ENCODE data around the gene KLHDC10.
"Not testable (repeated sequence)": the region's sequence is repeated elsewhere in the genome, so short reads cannot be mapped to it uniquely, and the experiment has no call there.

The KLHDC10 gene

GRCh38 chr7:130141884-130142653 is 71.7 kb downstream of the KLHDC10 start:
- no peak for TF ChIP-seq CTCF (IDR thresholded peaks at IDR 0.05; ENCODE audit: low read depth, low read length, missing control alignments)
- H3K4me3 ChIP-seq (replicated peaks; ENCODE audit: low read depth, low read length) = peak overlapping the region; percentile 23; the same call in 1 of the 2 replicates
- no peak for DNase-seq (ENCODE audit: extremely low read depth, low read depth)

GRCh38 chr7:130142654-130143333 is 72.5 kb downstream of the KLHDC10 start:
- H3K4me3 ChIP-seq (replicated peaks; ENCODE audit: low read depth, low read length) = no peak overlapping the region
- no peak for TF ChIP-seq CTCF (IDR thresholded peaks at IDR 0.05; ENCODE audit: low read depth, low read length, missing control alignments)
- no peak for DNase-seq (ENCODE audit: extremely low read depth, low read depth)

GRCh38 chr7:130143334-130143732 is 73.0 kb downstream of the KLHDC10 start:
- TF ChIP-seq CTCF (IDR thresholded peaks at IDR 0.05; ENCODE audit: low read depth, low read length, missing control alignments) = no peak
- H3K4me3 ChIP-seq (replicated peaks; ENCODE audit: low read depth, low read length) = no peak overlapping the region
- DNase-seq (ENCODE audit: extremely low read depth, low read depth) = no peak

- no peak overlapping the region for H3K4me3 ChIP-seq (replicated peaks; ENCODE audit: low read depth, low read length)
- no peak for DNase-seq (ENCODE audit: extremely low read depth, low read depth)
- TF ChIP-seq CTCF (IDR thresholded peaks at IDR 0.05; ENCODE audit: low read depth, low read length, missing control alignments) = no peak
Measured at GRCh38 chr7:130143986-130144311, 73.6 kb downstream of the KLHDC10 start.

GRCh38 chr7:130144312-130145171 is 74.2 kb downstream of the KLHDC10 start:
- DNase-seq (ENCODE audit: extremely low read depth, low read depth) = no peak
- H3K4me3 ChIP-seq (replicated peaks; ENCODE audit: low read depth, low read length) = no peak overlapping the region
- no peak for TF ChIP-seq CTCF (IDR thresholded peaks at IDR 0.05; ENCODE audit: low read depth, low read length, missing control alignments)

GRCh38 chr7:130145424-130146100 is 75.2 kb downstream of the KLHDC10 start:
- no peak overlapping the region for H3K4me3 ChIP-seq (replicated peaks; ENCODE audit: low read depth, low read length)
- DNase-seq (ENCODE audit: extremely low read depth, low read depth) = no peak
- TF ChIP-seq CTCF (IDR thresholded peaks at IDR 0.05; ENCODE audit: low read depth, low read length, missing control alignments) = no peak

- not testable (repeated sequence) for DNase-seq (ENCODE audit: extremely low read depth, low read depth); H3K4me3 ChIP-seq (replicated peaks; ENCODE audit: low read depth, low read length)
Measured at GRCh38 chr7:130146142-130146541, 75.8 kb downstream of the KLHDC10 start.

Data from HFF-Myc (cell line).